MM.1S (cell line): ENCODE results near the gene C1orf226.

ENCODE experiments used
- EZH2 ChIP-seq: fragments of 300-600 bp; sonication (generic); optimal IDR thresholded peaks from 2 replicates; pipeline ENCODE3; 2017; ENCODE audit warnings: low read depth, mild to moderate bottlenecking, antibody characterized with exemption, low read length, mixed read lengths
- EZH2phosphoT487 ChIP-seq: fragments of 300-600 bp; sonication (generic); IDR thresholded peaks from 2 replicates; pipeline ENCODE4 v1.6.1; 2018; ENCODE audit warnings: antibody characterized with exemption, low read length
- TF ChIP-seq, protein P1 (sequence below): fragments of 300-600 bp; sonication (generic); IDR thresholded peaks from 2 replicates; pipeline ENCODE4 v1.5.1; 2016; ENCODE audit warnings: antibody characterized with exemption, low read length, mixed read lengths

DNA sequence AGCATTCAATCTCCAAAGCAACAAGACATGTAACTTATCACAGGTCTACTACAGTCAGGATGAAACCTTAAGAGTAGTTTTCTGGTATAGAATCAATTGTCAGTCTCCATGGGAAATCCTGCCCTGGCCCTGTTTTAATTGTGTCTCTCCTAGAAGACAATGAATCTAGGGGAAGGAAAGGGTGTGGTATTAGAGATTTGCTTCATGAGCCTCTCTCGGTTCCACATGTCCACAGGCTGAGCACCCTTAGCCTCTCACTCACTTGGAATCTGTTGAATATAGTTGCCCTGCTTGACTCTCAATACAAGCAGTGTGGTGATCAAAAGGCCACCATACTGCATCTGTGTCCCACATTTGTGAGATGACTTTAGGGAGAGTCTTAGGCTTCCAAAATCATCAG lies 22.6 kb upstream of the C1orf226 start:
- TF ChIP-seq, protein P1, sequence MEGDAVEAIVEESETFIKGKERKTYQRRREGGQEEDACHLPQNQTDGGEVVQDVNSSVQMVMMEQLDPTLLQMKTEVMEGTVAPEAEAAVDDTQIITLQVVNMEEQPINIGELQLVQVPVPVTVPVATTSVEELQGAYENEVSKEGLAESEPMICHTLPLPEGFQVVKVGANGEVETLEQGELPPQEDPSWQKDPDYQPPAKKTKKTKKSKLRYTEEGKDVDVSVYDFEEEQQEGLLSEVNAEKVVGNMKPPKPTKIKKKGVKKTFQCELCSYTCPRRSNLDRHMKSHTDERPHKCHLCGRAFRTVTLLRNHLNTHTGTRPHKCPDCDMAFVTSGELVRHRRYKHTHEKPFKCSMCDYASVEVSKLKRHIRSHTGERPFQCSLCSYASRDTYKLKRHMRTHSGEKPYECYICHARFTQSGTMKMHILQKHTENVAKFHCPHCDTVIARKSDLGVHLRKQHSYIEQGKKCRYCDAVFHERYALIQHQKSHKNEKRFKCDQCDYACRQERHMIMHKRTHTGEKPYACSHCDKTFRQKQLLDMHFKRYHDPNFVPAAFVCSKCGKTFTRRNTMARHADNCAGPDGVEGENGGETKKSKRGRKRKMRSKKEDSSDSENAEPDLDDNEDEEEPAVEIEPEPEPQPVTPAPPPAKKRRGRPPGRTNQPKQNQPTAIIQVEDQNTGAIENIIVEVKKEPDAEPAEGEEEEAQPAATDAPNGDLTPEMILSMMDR, result no peak
- TF ChIP-seq EZH2, result no peak
- no peak for TF ChIP-seq EZH2phosphoT487
